NB4 (cell line): ENCODE measurements around the gene SIAH3.

Source experiments
- DNase-seq: peaks from one replicate; pipeline ENCODE4 v3.0.0; 2010; ENCODE audit warnings: low read depth
- H3K4me3 ChIP-seq: one replicate; pipeline ENCODE4 v1.5.1; 2011; ENCODE audit warnings: mild to moderate bottlenecking, low read depth, low read length, moderate library complexity
- CTCF ChIP-seq: IDR thresholded peaks from one replicate; pipeline ENCODE4 v1.5.1; 2012; ENCODE audit warnings: low read depth, low read length
- MAX ChIP-seq: IDR thresholded peaks from 2 replicates; pipeline ENCODE4 v1.6.1; 2011; ENCODE audit warnings: low read depth, low read length
- MYC ChIP-seq: IDR thresholded peaks from 2 replicates; pipeline ENCODE4 v1.6.1; 2011; ENCODE audit warnings: low read depth, low read length
- POLR2A ChIP-seq: IDR thresholded peaks from 2 replicates; pipeline ENCODE4 v1.6.1; 2011; ENCODE audit warnings: mild to moderate bottlenecking; ENCODE audit not compliant: insufficient read length; ENCODE audit errors: extremely low read depth

The SIAH3 gene

DNA sequence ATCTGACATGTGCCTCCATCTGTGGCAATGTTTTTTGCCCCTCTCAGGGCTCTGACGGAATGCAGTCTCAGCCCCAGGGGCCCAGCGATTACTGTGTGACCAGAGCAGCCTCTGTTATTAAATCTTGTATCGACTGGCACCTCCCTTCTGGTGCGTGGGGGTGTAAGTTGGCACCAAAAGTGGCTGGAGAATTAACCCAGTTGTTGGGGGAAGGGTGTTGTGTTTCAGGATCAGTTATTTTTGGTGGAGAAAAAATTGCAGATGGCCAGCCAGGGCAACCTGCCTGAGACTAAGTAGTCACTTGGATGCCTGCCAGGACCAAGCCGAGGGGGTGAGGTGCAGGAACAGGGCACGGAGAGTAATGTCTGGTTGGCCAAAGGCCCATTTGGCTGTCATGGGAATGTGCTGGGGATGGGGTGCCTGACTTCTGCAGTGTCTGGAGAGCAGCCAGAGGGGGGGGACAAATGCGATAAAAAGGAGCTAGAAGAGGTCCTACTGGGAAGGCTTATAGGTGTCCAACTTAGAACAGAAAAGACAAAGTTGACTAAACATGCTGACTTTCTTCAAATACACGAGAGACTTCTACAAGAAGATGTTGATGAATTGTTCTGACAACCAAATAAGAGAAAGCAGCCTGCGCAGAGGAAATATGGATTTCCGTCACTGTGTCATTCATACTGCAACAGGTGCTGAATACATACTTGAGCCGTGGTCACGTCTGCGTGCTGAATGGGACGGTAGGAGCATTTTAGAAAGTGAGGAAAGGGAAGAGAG lies 69.8 kb downstream of the SIAH3 start:
- no peak for TF ChIP-seq MYC
- no peak overlapping the region for H3K4me3 ChIP-seq
- DNase-seq, result no peak

- no peak overlapping the region for H3K4me3 ChIP-seq
- no peak for DNase-seq
- no peak for TF ChIP-seq MYC
- TF ChIP-seq MAX, result no peak
- no peak for TF ChIP-seq CTCF
- TF ChIP-seq POLR2A, result no peak
Measured at GRCh38 chr13:45779901-45780300, 71.7 kb downstream of the SIAH3 start.

- no peak for DNase-seq
- no peak for TF ChIP-seq CTCF
- TF ChIP-seq POLR2A, result no peak
- no peak for TF ChIP-seq MYC
- no peak for TF ChIP-seq MAX
- H3K4me3 ChIP-seq, result no peak overlapping the region
Measured at GRCh38 chr13:45778882-45779281, 72.7 kb downstream of the SIAH3 start.

GRCh38 chr13:45776748-45777147 lies 74.8 kb downstream of the SIAH3 start:
- H3K4me3 ChIP-seq, result no peak overlapping the region
- TF ChIP-seq POLR2A, result no peak
- no peak for TF ChIP-seq MYC
- no peak for TF ChIP-seq MAX
- no peak for TF ChIP-seq CTCF
- no peak for DNase-seq

DNA sequence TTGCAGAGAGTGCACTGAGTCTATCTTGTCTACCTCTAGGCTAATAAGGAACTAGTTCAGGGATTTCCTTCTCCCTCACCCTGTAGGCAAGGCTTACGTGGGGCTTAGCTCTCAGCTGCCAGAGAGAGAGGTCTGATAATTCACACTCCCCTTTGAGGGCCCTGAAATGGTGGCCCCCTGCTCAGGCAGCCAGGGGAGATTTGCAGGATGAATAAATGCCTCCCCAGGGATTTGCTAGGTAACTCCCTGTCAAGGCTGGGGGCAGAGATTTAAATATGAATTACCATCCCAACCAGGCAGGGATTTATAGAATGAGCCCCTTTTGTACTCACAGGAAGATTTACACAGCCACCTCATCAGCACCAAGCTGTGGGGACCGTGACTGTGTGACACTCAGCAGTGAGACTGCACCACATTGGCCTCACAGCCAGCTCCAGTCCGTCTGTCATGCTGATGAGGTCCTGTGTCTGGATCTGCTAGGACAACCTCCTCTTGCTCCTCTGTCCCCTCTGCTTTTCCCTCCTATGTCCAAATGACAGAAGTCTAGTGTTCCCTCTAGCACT lies 76.1 kb downstream of the SIAH3 start:
- no peak for TF ChIP-seq MAX
- no peak for TF ChIP-seq CTCF
- TF ChIP-seq POLR2A, result no peak
- no peak for TF ChIP-seq MYC
- no peak for DNase-seq
- no peak overlapping the region for H3K4me3 ChIP-seq

- no peak for DNase-seq
- TF ChIP-seq POLR2A, result no peak
- TF ChIP-seq MAX, result no peak
- no peak for TF ChIP-seq MYC
- TF ChIP-seq CTCF, result no peak
- H3K4me3 ChIP-seq, result no peak overlapping the region
Measured at GRCh38 chr13:45773944-45774343, 77.6 kb downstream of the SIAH3 start.
